ENCODE results near the gene UAP1L1.

GRCh38 chr9:137085920-137086530 lies 8.7 kb downstream of the UAP1L1 start:
- TF ChIP-seq CTCF (IDR thresholded peaks at IDR 0.05) (no peak), POLR2A (IDR thresholded peaks at IDR 0.05) (no peak)
